Activated CD4-positive, CD25-positive, alpha-beta regulatory T cell treated with anti-CD3 and anti-CD28 coated beads, Interleukin-2, amount 50 U/mL, for 24 hours (primary cell): ENCODE measurements around the gene BHLHE41.
A peak's percentile ranks its signal among the peaks of the same experiment; 100 is the strongest.

Source experiments
- ATAC-seq, 2 donors: fragments of 150-1000 bp; cut with Tn5 transposase; one replicate each; pipeline ENCODE4 v1.10.0; 2021; ENCODE audit warnings: mild to moderate bottlenecking in 1 of 2, moderate library complexity in 1 of 2

The BHLHE41 gene

DNA sequence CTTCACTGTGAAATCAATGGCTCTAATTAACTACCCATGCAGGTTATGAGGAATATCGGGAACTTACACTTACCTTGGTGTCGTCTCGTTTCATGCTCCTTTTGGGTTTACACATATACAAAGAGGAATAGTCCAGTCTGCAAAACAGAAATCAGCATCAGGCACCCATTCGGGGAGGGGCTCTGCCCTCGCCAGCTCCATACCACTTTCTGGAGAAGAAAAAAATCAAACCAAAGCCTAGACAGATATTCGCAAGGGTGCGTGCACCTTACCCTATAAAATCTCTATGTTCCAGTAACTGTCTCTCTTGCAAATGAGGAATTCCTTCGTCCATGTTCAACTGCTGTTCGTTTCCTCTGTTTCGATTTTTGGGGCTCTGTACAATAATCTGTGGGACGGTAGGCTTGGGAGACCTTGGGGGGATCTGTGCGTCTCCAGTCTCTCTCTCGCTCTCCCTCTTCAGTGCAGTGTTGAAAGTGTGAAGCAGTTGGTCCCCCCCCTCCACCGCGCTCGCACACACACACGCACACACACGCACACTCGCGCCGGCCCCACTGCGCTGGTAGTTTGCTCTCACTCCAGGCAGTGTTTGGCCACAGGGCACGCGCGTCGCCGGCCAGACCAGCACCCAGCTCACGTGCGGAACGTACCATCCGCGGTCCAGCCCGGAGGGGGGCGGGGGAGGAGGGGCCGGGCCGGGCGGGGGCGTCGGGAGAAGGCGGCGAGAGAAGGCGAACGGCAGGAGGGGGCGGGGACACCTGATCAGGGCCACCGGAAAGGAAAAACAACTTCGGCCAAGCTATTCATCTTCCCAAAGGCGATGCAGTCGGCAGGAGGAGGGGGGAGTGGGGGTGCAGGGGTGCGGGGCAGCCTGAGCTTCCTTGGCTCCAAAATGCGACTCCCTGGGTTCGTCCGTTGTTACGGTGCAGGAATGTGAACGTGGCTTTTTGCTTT is at the start of gene BHLHE41:
TSS of gene BHLHE41 (minus strand) at position 592 of the 954 bp plus-strand sequence. CDS start at position 334, 258 bp downstream.
- peak in 1 of 2 donors; percentile 9 for ATAC-seq

DNA sequence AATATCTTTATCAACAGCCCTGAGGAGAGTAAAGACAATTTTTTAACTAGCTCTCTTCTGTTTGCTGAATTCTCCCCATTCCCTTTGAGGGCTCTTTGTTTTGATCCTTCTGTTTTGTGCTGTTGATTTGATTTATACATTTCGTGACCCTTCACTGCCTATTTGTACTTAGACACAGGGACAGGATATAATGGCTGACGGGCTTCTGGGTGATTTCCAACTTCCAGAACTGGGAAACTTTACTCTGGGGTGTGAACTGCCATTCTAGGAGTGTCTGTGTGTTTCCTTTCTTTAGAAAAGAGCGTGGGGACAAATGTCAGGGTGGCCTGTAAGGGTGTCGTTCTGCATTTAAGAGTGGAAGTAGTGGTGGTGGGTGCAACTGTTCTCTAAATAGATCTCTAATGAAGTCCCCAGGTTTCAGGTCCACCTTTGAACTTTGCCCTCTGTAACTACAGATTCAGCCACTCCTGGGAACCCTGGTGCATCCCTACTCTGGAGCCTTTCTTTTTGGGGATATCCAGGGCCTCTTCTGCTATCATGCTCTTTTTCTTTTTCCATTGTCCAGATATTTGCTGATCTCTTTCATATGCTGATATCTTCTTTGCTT is 48.2 kb upstream of the BHLHE41 start:
- no peak for ATAC-seq

DNA sequence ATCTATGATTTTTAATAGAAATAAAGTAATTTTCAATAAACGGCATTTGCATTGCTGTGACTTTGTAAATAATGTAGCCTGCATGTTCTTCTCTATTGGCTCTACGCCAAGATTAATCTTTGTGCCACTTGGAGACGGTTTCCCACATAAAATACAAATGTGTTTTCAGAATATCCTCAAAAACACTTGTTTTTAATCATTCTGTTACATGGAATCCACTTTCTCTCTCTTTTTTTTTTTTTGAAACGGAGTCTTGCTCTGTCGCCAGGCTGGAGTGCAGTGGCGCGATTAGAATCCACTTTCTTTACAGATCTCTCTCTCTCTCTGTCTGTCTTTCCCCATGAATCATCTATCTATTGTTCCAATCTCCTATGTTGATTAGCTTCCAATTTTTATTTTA is 47.7 kb upstream of the BHLHE41 start:
- ATAC-seq: no peak

DNA sequence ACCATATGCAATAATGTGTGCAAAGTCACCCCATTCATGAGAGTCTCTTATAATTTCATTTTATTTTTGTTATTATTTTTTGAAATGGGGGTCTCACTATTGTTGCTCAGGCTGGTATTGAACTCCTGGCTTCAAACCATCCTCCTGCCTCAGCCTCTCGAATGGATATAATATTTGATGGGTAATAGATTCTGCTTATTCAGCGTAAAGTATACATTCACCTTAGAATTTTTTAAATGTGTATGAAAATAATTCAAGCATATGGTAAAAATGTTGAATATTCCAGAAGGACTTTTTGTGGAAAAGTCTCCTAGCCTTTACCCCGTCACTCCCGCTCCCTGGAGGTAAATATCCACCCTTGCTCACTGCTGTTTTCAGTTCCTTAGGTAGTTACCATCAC is 47.2 kb upstream of the BHLHE41 start:
- no peak for ATAC-seq

DNA sequence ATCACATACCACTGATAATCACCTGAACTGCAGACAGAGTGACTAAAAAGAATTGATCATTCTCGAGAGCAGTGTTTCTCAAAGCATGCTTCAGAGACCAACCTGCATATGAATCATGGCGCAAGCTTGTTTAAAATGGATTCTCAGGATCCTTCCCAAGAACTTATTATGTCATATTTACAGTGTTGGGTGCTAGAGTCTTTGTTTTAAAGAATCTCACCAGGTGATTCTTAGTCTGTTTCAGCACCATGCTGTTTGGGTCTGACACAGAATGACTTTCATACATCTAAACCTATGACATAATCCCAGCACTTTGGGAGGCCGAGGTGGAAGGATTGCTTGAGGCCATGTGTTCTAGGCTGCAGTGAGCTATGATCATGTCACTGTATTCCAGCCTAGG is 39.3 kb upstream of the BHLHE41 start:
- no peak for ATAC-seq

DNA sequence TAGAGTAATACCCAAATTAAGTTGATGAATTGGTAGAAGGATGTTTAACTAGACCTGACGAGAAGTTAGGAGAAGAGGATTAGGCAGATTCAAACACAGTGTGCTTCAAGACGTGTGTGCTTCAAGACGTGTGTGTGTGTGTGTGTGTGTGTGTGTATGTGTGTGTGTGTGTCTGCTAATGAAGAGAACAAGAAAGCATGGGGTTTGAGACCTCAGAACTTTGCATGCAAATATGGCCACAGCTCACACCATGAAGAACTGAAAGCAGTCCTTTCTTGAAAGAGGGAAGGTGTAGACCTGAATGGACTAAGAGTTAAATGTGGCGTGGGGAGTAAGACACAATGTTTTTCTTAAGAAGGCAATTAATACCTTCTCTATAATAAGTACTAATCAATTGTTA is 38.1 kb upstream of the BHLHE41 start:
- ATAC-seq: no peak

DNA sequence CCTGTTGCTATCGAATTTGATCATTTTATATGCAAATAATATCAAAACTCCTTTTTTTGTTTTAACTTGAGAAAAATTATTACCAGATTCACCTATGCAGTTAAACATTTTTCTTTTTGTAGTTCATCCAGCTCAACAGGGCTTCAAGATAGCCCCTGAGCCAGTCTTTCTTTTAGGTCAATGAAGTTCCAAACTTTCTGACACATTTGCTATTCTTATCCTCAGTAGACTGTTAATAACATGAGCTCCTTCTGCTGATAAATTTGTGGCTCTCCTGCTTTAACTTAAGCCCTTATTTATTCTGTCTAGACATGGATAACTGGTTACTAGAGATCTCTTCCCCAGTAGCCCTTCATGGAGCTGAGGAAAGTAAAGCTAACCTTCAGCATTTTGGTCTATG is 37.3 kb upstream of the BHLHE41 start:
- ATAC-seq: no peak

DNA sequence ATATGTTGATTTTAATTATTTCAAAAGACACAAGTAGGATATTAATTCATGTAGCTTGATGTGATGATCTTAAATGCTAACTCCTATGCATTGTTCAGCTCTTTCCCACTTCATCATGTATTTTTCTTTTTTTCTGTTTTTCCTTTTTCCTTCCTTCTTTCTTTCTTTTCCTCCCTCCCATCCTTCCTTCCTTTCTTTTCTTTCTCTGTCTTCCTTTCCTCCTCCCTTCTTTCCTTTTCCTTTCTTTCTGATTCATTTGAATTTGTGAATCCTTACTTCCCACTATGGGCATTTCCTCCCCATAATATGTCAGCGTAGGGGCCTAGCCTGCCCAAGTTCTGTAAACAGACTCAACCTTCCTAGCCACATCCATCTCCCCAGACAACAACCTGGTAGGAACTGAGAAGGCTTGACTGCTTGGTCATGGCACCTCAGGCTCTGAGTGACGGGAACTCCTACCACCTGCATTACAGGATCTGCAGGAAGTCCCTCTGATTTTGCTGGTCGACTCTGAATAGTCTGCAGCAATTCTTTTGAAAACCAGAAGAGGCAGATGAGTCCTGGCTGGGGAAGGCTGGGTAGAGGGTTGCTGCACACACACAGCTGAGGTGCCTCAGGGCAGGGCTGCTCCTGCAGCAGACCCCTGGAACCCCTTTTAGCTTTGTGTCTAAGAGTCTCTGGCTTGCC is 33.4 kb upstream of the BHLHE41 start:
- ATAC-seq: peak in 1 of 2 donors; percentile 44

DNA sequence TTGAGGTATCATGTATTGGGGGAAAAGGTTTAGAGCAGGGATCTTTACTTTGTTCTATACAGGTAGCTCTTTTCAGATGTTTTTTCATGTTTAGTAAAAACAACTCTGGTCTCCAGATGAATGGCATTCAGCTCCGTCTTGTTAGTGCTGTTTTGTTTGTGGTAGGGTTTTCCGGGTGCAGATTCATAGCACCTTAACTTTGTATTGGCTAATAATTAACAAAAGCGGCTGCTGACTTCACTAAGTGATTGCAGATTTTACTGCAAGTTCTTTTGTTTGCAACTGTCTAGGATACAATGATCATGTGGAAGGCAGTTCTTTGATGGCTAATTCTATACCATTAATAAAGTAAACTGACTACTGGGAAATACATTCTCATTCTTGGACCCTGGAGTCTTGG is 32.2 kb upstream of the BHLHE41 start:
- no peak for ATAC-seq

DNA sequence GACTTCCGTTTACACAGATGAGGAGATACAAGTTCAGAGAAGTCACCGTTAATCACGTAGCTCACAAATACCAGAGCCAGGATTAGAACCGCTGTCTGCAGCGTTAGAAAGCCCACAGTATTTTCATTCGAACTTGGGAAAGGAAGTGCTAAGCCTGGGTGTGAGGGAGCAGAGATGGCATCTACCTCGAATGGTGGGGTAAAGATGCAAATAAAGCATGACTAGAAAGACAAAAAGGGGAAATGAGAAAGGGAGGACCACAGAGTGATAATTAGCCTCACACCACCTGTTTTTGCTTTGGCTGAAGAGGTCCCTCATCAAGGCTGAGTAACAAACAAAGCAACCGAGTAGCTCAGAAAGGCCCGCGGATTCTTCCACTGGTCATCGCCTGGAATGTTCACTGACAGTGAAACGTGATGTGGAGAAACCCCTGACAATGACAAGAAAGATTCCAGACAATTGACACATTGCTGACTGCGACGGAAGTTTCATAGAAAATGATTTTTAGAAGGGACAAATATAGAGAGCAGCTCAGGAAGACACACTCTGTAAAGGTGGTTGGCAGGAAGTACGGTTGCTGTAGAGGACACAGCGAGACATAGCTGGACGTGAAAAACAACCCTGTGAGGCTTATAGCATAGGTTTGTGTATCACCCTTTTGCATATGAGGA is 31.5 kb upstream of the BHLHE41 start:
- peak in 1 of 2 donors; percentile 23 for ATAC-seq

DNA sequence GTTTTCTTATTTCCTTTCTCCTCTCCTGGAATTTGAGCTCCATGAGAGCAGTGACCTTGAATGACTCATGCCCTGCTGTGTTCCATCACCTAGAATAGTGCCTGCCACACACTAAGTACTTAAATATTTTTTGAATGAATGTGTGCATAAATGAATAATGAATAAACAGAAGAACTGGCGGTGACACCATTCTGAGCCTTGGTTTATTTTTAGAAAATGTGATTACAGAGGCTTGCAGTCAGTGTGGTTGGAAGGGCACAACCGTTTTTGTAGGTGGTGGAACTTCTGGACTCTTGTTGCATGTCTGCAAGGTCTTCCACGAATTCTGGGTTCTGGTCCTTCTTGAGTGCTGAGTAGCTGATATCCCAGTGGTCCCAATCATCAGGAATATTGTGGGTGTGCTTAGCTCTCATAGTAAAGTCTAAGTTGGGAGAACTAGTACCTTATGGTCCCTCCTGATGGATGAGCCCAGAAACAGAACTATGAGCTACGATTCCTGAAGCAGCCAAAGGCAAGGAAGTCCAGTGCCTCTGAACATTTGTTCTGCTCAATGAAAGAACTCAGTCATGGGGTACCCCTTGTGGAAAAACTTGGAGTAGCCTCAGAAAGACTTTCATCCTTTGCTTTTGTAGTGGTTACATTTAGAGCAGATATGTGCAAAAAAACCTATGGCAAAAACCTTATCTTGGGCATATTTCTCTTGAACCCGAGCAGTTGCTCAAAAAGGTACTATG is 28.8 kb upstream of the BHLHE41 start:
- ATAC-seq: no peak

DNA sequence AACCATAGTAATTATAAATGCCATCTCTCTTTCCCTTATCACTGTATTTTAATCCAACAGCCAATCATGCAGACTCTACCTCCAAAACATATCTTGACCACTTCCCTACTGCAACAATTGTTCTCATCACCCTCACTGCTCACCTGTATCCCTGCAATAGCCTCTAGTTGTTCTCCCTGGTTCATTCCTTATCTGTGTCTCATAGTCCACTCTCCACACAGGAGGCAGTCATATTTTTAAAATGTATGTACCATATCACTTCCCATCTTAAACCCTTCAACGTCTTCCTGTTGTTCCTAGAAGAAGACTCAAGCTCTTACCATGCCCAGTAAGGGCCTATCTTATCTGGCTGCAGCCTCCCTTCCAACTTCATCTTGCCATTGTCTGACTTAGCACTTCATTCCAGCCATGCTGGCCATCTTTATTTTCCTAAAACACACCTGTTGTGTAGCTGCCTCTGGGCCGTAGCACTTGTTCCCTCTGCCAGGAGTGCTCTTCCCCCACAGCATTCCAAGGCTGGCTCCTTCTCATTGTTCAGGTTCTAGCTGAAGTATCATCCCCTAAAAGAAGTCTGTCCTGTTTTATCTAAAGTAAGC is 27.8 kb upstream of the BHLHE41 start:
- no peak for ATAC-seq

DNA sequence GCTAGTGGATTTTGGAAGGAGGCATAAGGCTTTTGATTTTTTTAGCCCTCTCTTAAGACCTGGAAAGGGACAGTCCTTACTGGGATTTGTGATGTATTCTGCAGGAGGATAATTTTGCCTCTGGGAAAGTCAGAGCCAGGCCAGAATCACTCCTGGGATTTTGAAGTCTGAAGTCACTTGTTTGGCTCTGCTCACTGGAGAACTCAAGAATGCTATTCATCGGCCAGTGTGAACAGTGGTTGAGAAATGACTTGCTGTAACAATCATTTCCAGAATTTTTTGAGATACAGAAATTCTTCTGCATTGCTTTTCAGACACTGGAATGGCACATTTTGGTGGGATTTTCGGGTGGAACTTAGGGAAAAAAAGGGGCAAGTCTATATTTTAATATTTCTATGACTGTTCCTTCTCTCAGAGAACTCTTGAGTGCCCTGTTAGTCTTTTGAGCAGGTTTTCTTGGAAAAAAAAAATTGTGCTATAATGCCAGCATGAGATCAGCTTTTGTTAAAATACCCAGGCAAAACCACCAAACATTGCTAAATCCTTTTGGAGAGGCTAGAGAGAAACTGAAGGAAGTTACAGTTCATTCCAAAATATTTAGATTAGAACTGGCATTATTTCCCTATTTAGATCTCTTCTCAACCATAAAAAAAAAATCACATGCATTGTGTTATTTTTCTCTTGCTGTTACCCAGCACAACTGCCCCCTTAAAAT is 26.1 kb upstream of the BHLHE41 start:
- ATAC-seq: no peak

DNA sequence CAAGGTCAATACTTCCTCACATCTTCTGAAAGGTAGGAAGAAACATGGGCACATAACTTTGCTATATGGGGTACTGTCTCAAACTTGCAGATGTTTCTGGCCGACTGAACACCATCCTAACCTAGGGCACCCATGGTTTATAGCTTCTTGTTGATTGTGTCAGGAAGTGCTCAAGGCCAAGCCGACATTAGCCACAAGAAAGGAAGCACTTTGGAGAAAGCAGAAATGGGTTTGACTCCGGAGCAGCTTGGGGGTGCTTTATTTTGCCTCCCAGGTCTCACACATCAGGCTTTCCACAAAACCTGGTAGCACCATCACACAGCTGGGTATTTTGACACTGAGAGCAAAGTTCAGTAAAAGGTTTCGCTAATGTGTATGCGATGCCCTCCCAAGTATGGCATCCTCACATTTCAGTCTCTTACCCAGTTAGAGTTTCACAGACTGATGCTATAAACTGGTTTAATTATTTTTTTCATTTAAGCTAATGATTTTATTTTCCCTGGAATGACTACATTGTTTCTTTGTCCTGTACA is 25.2 kb upstream of the BHLHE41 start:
- no peak for ATAC-seq

DNA sequence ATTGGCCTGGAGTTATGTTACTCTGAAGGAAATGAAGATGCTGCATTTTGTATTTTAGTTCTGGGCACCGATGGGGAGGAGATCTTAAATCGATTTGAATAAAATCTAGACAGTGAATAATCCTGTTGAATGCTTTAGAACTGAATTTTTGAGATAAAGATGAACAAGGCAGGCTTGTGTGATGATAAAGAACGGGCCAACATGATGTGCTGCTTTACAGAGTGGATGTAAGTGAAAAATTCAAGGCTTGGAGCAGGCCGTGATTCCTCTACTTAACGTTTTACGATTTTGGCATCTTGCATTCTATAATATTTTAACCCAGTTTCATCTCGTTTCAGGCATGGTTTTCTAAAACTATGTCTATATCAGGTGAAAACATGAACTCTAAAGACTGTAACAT is 23.5 kb upstream of the BHLHE41 start:
- no peak for ATAC-seq

DNA sequence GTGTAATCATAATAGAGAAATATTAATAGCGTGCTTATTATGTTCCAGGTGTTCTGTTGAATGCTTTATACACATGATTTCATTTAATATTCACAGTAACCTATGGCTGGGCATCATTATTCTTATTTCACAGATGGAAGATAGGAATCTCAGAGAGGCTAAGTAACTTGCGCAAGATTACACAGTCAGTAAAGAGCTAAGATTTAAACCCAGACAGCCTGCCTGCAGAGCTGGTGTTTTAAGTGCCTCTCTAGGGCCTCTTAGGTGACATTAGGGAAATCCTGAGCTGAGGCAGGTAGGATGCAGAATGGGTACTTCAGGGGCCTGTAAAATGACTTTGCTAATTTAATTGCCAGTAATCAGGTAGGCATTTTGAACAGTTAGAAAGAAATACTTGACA is 18.5 kb upstream of the BHLHE41 start:
- no peak for ATAC-seq

DNA sequence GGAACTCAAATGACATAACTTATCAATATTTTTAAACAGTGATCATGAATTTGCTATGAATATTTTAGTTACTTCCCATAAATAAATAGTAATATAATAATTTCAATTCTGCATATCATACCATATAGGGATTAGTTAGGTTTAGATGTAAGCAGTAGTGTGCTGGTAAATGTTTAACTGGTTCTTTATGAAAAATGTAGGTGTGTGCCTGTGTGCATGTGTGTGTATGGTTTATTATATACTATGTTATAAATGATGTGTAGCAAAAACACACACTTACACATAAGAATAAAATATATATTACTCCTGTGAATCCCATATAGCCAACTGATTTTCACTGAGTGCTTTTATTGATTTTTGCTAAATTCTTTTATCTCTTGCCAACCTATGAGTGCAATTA is 14.0 kb upstream of the BHLHE41 start:
- ATAC-seq: no peak

DNA sequence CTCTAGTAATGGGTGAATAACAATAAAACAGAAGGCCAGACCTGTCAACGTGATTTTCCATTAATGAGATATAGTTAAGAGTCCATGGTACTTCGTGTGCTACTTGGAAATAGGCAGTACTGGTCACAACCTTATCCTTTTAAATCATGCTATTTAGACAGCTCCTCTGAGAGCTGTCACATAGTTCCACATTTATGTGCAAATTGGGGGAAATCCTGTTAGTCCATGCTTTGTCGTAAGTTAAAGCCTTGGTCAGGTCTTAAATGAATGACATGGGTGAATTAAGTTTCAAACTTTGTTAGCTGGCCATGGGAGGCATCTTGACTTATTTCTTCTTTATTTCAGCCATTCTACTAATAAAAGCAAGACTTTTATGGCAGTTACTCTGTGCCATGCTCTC is 11.9 kb upstream of the BHLHE41 start:
- ATAC-seq: no peak

DNA sequence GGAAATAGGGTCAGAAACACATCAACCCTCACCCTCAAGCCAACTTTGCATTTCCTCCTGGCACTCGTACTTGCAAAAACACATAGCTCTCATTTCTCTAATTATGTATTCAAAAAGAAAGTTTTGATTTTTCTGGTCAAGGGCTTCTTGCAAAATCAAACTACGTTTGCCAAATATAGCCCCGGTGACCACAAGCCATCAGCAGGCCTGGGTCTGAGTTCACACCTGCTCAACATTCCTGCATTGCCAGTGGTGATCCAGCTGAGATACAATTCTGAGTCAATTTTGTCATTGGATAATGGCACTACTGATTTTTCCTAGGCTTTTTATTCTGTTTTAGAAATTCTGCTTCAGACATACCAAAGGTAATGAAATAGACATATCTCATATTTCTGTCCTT is 10.7 kb upstream of the BHLHE41 start:
- ATAC-seq: no peak

DNA sequence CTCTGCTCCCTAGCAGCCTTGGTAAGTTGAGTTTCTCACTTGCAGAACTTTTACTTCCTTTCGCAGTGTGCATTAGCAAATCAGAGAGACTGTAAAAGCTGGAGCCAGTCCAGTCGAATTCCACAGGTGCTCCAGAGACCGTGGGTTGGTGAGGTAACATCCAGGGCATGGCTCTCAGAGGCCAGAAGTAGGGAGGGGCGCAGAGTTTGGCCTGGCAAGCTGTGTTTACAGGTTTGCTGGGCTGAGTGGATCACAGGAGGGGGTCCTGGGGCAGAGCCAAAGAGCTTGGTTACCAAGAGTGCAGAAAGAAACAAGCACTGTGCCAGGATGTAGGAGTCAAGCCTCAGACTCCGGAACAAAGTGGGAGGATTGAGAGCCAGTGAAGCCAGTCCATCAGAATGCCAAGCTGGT is 10.2 kb upstream of the BHLHE41 start:
- ATAC-seq: no peak

DNA sequence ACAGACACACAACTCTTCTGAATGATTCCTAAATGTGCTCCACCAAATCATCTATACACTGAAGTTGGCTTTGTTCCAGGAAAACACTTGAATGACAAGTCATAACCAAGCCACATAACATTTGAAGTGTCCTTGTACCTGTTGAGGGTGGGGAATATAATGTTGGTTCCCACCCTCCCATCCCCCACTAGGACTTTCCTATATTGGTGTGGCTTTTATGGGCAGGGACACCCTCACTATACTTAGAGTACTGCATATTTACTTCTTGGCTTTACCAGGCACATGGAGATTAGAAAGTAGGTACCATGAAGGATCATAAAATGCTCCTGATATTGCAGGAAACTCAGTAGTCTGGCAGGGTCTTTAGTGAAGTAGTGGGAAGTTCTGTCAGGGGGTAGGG is 9.7 kb upstream of the BHLHE41 start:
- ATAC-seq: no peak
